ENCODE data around the gene DYSF.

GRCh38 chr2:71534201-71534600, 80.8 kb downstream of the DYSF start:
- TF ChIP-seq EZH2 (IDR thresholded peaks at IDR 0.05) (no peak), POLR2AphosphoS5 (IDR thresholded peaks at IDR 0.05; ENCODE audit: borderline replicate concordance, low read depth, low read length) (no peak)

Data from SK-N-MC (cell line).